Measurements from ENCODE around the gene FBXW5. TPM values are rescaled to one million over a fixed set of nuclear protein-coding genes. Genes with fewer than 3 reads are reported as not detected.

The FBXW5 gene
- total and polyA plus RNA-seq, 9 of the 15 experiments (the other 6 are each of a cell fraction or from before 2014, with no cell fraction given), result 0.21 to 128 (median 37.0) TPM

GRCh38 chr9:136969150-136969549 is 24.6 kb upstream of the FBXW5 start (continued):
- TF ChIP-seq ZNF263 (CRISPR knock-in tag; IDR thresholded peaks at IDR 0.05; ENCODE audit: borderline replicate concordance) (no peak), CHD7 (IDR thresholded peaks at IDR 0.05; ENCODE audit: low read depth, low read length) (no peak), NFATC3 (IDR thresholded peaks at IDR 0.05) (no peak), ZNF232 (CRISPR knock-in tag; IDR thresholded peaks at IDR 0.05) (no peak), GATAD2B (IDR thresholded peaks at IDR 0.05; ENCODE audit: borderline replicate concordance) (no peak), RBBP5 (IDR thresholded peaks at IDR 0.05; ENCODE audit: borderline replicate concordance, insufficient read depth, low read length, poor library complexity, severe bottlenecking) (no peak), TAL1 (IDR thresholded peaks at IDR 0.05) (no peak), SUPT5H (IDR thresholded peaks at IDR 0.05) (no peak)

Data from K562 (cell line).